Mesendoderm (in vitro differentiated cells): ENCODE results near the gene FUBP1.

Experiments used
- DNase-seq: peaks from one replicate; pipeline ENCODE4 v3.0.0; 2013
- H2AK5ac ChIP-seq: 2 replicates; pipeline ENCODE4 v1.6.1; 2013; ENCODE audit warnings: low read length, inconsistent platforms
- H2BK120ac ChIP-seq: 2 replicates; pipeline ENCODE4 v1.6.1; 2013; ENCODE audit warnings: low read depth, mild to moderate bottlenecking, low read length, moderate library complexity, mixed read lengths
- H2BK15ac ChIP-seq: replicated peaks from 2 replicates; pipeline ENCODE4 v1.6.1; 2013; ENCODE audit warnings: low read depth, mild to moderate bottlenecking, moderate library complexity
- H2BK5ac ChIP-seq: 2 replicates; pipeline ENCODE4 v1.6.1; 2013; ENCODE audit warnings: low read length, inconsistent platforms
- H3K18ac ChIP-seq: 2 replicates; pipeline ENCODE4 v1.6.1; 2013; ENCODE audit warnings: mild to moderate bottlenecking, low read length, mixed read lengths
- H3K23ac ChIP-seq: one replicate; pipeline ENCODE4 v1.6.1; 2013; ENCODE audit warnings: low read length
- H3K27ac ChIP-seq: 2 replicates; pipeline ENCODE4 v1.5.1; 2013; ENCODE audit warnings: low read depth, mild to moderate bottlenecking, inconsistent platforms, low read length, moderate library complexity
- H3K27me3 ChIP-seq: 2 replicates; pipeline ENCODE4 v1.6.1; 2013; ENCODE audit warnings: low read length, control low read depth, mild to moderate bottlenecking, inconsistent platforms; ENCODE audit not compliant: insufficient read depth, poor library complexity
- H3K36me3 ChIP-seq: 2 replicates; pipeline ENCODE4 v1.6.1; 2013; ENCODE audit warnings: low read length, inconsistent platforms; ENCODE audit not compliant: control insufficient read depth, insufficient read depth
- H3K4ac ChIP-seq: one replicate; pipeline ENCODE4 v1.6.1; 2013; ENCODE audit warnings: low read depth, mild to moderate bottlenecking, low read length, moderate library complexity
- H3K4me1 ChIP-seq: 2 replicates; pipeline ENCODE4 v1.6.1; 2013; ENCODE audit warnings: low read depth, low read length, inconsistent platforms; ENCODE audit not compliant: control insufficient read depth
- H3K4me2 ChIP-seq: 2 replicates; pipeline ENCODE4 v1.6.1; 2013; ENCODE audit warnings: low read length
- H3K4me3 ChIP-seq: 2 replicates; pipeline ENCODE4 v1.5.1; 2013; ENCODE audit warnings: mild to moderate bottlenecking, low read length
- H3K56ac ChIP-seq: one replicate; pipeline ENCODE4 v1.6.1; 2013; ENCODE audit warnings: low read length
- H3K79me1 ChIP-seq: 2 replicates; pipeline ENCODE4 v1.6.1; 2013; ENCODE audit warnings: low read length, inconsistent platforms
- H3K79me2 ChIP-seq: 2 replicates; pipeline ENCODE4 v1.6.1; 2013; ENCODE audit warnings: mild to moderate bottlenecking, low read length; ENCODE audit not compliant: control insufficient read depth, insufficient read depth
- H3K9ac ChIP-seq: 2 replicates; pipeline ENCODE4 v1.6.1; 2013; ENCODE audit warnings: low read length, inconsistent platforms
- H4K5ac ChIP-seq: one replicate; pipeline ENCODE4 v1.6.1; 2013; ENCODE audit warnings: low read length
- H4K8ac ChIP-seq: one replicate; pipeline ENCODE4 v1.6.1; 2013; ENCODE audit warnings: low read depth, mild to moderate bottlenecking, control low read depth, low read length, moderate library complexity
- WGBS: extraction: QIAGEN DNeasy Blood & Tissue Kit; methylation state at CpG from one replicate; pipeline ENCODE4 v1.1.7; 2013; ENCODE audit warnings: low lambda C conversion rate, missing lambda C conversion rate; ENCODE audit not compliant: insufficient coverage; ENCODE audit errors: extremely low coverage; 5-methylcytosine and 5-hydroxymethylcytosine counted together

The FUBP1 gene

GRCh38 chr1:77994117-77994705 lies 15.3 kb upstream of the FUBP1 start:
- Histone ChIP-seq H3K4ac (no peak overlapping the region), H3K79me1 (peaks cover 9% of the 10 kb centered on the region), H3K56ac (no peak overlapping the region), H3K4me1 (no peaks in the 10 kb centered on the region), H2BK120ac (no peak overlapping the region), H2AK5ac (no peak overlapping the region), H3K27ac (no peak overlapping the region), H2BK5ac (no peak overlapping the region), H4K8ac (no peak overlapping the region), H2BK15ac (no peak overlapping the region), H3K27me3 (no peaks in the 10 kb centered on the region), H3K23ac (no peak overlapping the region), H3K4me3 (no peak overlapping the region), H3K79me2 (peaks cover 10% of the 10 kb centered on the region), H3K18ac (no peak overlapping the region), H3K36me3 (no peaks in the 10 kb centered on the region), H3K4me2 (no peak overlapping the region), H3K9ac (no peak overlapping the region), H4K5ac (no peak overlapping the region)
- DNase-seq, result no peak
- no CpG with 5 or more reads among the region's 3 CpGs for WGBS

GRCh38 chr1:77991638-77992037 lies 12.8 kb upstream of the FUBP1 start:
- Histone ChIP-seq H3K4ac (no peak overlapping the region), H4K5ac (no peak overlapping the region), H3K36me3 (no peaks in the 10 kb centered on the region)

GRCh38 chr1:77990629-77991204 lies 11.8 kb upstream of the FUBP1 start:
- no peak overlapping the region for H3K27ac ChIP-seq
- H2AK5ac ChIP-seq, result no peak overlapping the region
- no peak for DNase-seq
- no peaks in the 10 kb centered on the region for H3K27me3 ChIP-seq
- H3K79me2 ChIP-seq, result peaks cover 18% of the 10 kb centered on the region
- H3K56ac ChIP-seq, result no peak overlapping the region
- no peaks in the 10 kb centered on the region for H3K36me3 ChIP-seq
- H2BK5ac ChIP-seq, result no peak overlapping the region
- H3K9ac ChIP-seq, result no peak overlapping the region
- H3K79me1 ChIP-seq, result peaks cover 15% of the 10 kb centered on the region
- H4K8ac ChIP-seq, result no peak overlapping the region
- no peak overlapping the region for H2BK120ac ChIP-seq
- no peak overlapping the region for H3K4me2 ChIP-seq
- no peak overlapping the region for H4K5ac ChIP-seq
- H3K4me1 ChIP-seq, result no peaks in the 10 kb centered on the region
- H3K4ac ChIP-seq, result no peak overlapping the region
- H3K4me3 ChIP-seq, result no peak overlapping the region
- H3K18ac ChIP-seq, result no peak overlapping the region
- WGBS, result no CpG with 5 or more reads among the region's 3 CpGs
- H3K23ac ChIP-seq, result no peak overlapping the region
- no peak overlapping the region for H2BK15ac ChIP-seq

More at GRCh38 chr1:77991638-77992037, 12.8 kb upstream of the FUBP1 start:
- Histone ChIP-seq H3K18ac (no peak overlapping the region), H3K27me3 (no peaks in the 10 kb centered on the region), H3K9ac (no peak overlapping the region), H3K56ac (no peak overlapping the region), H3K4me1 (no peaks in the 10 kb centered on the region), H4K8ac (no peak overlapping the region), H3K79me2 (peaks cover 17% of the 10 kb centered on the region), H2AK5ac (no peak overlapping the region), H3K79me1 (peaks cover 14% of the 10 kb centered on the region), H2BK5ac (no peak overlapping the region), H2BK120ac (no peak overlapping the region), H3K27ac (no peak overlapping the region), H3K4me2 (no peak overlapping the region), H3K4me3 (no peak overlapping the region), H3K23ac (no peak overlapping the region), H2BK15ac (no peak overlapping the region)
- no peak for DNase-seq

- Histone ChIP-seq H3K4ac (no peak overlapping the region), H3K23ac (no peak overlapping the region), H3K56ac (no peak overlapping the region), H4K5ac (no peak overlapping the region), H3K36me3 (no peaks in the 10 kb centered on the region), H3K79me2 (peaks cover 18% of the 10 kb centered on the region), H3K79me1 (peaks cover 16% of the 10 kb centered on the region), H3K18ac (no peak overlapping the region), H4K8ac (no peak overlapping the region), H2BK5ac (no peak overlapping the region), H3K27ac (no peak overlapping the region), H3K4me3 (no peak overlapping the region), H3K4me1 (no peaks in the 10 kb centered on the region), H3K4me2 (no peak overlapping the region), H3K9ac (no peak overlapping the region), H2BK15ac (no peak overlapping the region), H3K27me3 (no peaks in the 10 kb centered on the region), H2AK5ac (no peak overlapping the region), H2BK120ac (no peak overlapping the region)
- DNase-seq, result no peak
- WGBS, result no CpG with 5 or more reads among the region's 2 CpGs
Observed at GRCh38 chr1:77989744-77990143, 10.9 kb upstream of the FUBP1 start.

GRCh38 chr1:77987919-77988318 lies 9.0 kb upstream of the FUBP1 start:
- Histone ChIP-seq H3K4me3 (no peak overlapping the region), H2BK120ac (no peak overlapping the region), H2AK5ac (no peak overlapping the region), H2BK5ac (no peak overlapping the region), H3K56ac (no peak overlapping the region), H3K4me2 (no peak overlapping the region), H4K8ac (no peak overlapping the region), H3K79me1 (peaks cover 16% of the 10 kb centered on the region), H3K36me3 (no peaks in the 10 kb centered on the region), H2BK15ac (no peak overlapping the region), H3K79me2 (peaks cover 25% of the 10 kb centered on the region), H3K23ac (no peak overlapping the region), H3K4ac (no peak overlapping the region), H3K4me1 (no peaks in the 10 kb centered on the region), H3K27me3 (no peaks in the 10 kb centered on the region), H3K9ac (no peak overlapping the region), H3K27ac (no peak overlapping the region), H4K5ac (no peak overlapping the region), H3K18ac (no peak overlapping the region)
- no CpG with 5 or more reads among the region's 2 CpGs for WGBS
- DNase-seq, result no peak

- H3K23ac ChIP-seq, result no peak overlapping the region
- no peak overlapping the region for H3K56ac ChIP-seq
- H3K27ac ChIP-seq, result no peak overlapping the region
- no peaks in the 10 kb centered on the region for H3K36me3 ChIP-seq
- no peak overlapping the region for H3K4me2 ChIP-seq
- no peak overlapping the region for H2BK5ac ChIP-seq
- H3K4me3 ChIP-seq, result no peak overlapping the region
- no peaks in the 10 kb centered on the region for H3K27me3 ChIP-seq
- H3K79me1 ChIP-seq, result peaks cover 16% of the 10 kb centered on the region
- DNase-seq, result no peak
- H3K4me1 ChIP-seq, result no peaks in the 10 kb centered on the region
- no peak overlapping the region for H2AK5ac ChIP-seq
- H2BK15ac ChIP-seq, result no peak overlapping the region
- no peak overlapping the region for H3K4ac ChIP-seq
- H4K5ac ChIP-seq, result no peak overlapping the region
- H3K79me2 ChIP-seq, result peaks cover 27% of the 10 kb centered on the region
- no peak overlapping the region for H3K18ac ChIP-seq
- H3K9ac ChIP-seq, result no peak overlapping the region
- no peak overlapping the region for H2BK120ac ChIP-seq
- no peak overlapping the region for H4K8ac ChIP-seq
Observed at GRCh38 chr1:77986810-77987209, 7.9 kb upstream of the FUBP1 start.
